Heart left ventricle (tissue), 13 donors: ENCODE results near the gene DCX.

Experiments
- CTCF ChIP-seq, 12 donors: fragments of 200-600 bp; sonication (generic) in 4 of 12; IDR thresholded peaks; one replicate each; pipeline versions ENCODE4 v1.5.0 to v1.8.0; 2018 to 2022; ENCODE audit warnings: antibody characterized with exemption in 12 of 12, mild to moderate bottlenecking in 5 of 12
- POLR2A ChIP-seq, 2 donors: fragments of 450-650 bp; IDR thresholded peaks; one replicate each; pipeline ENCODE4 v1.6.1; 2017; ENCODE audit warnings: antibody characterized with exemption in 2 of 2, mild to moderate bottlenecking in 2 of 2, moderate library complexity in 2 of 2
- donor health status: ischemic (EF 13 %, LVEDD 7.1; RV severe dilation, severe dysfunction).
- donor health status: DM: no; HTN: yes; CAD: no.
- donor health status: DM: no; HTN: no; CAD: no.
- donor health status: ischemic (EF 25% LVEDD 6.9; RV normal size, moderate dysfunction).
- donor health status: ischemic (EF 25% LVEDD 5.7; RV mildly dilated, moderate dysfunction).
- donor health status: ischemic (EF 35%, LVEDD 5.7; RV mildly dilated, moderate dysfunction).
- donor health status: nonischemic (EF 11% LVEDD 7.7; RV severe dilation, severe dysfunction).
- donor health status: DM: yes; HTN: yes; CAD: no.
- donor health status: PGD.
- donor health status: ischemic (EF 29% LVEDD 5.4; RV normal size, mild dysfunction).
- donor health status: nonischemic (EF 23%, LVEDD 6.1; RV moderate dilation, normal function).

GRCh38 chrX:111365770-111366325 is 46.1 kb downstream of the DCX start:
- no peak for TF ChIP-seq POLR2A (IDR thresholded peaks at IDR 0.05)
- no peak for TF ChIP-seq CTCF (IDR thresholded peaks at IDR 0.05)
